T-helper 1 cell (primary cell): ENCODE measurements around the gene SERPINB7.

Experiments used
- DNase-seq, 5 donors: peaks; one replicate each; pipeline ENCODE4 v3.0.0-alpha.2; 2012 to 2020

The SERPINB7 gene

GRCh38 chr18:63788447-63789096 lies 13.4 kb downstream of the SERPINB7 start:
- DNase-seq = peak in 1 of 5 donors; percentile 74

DNA sequence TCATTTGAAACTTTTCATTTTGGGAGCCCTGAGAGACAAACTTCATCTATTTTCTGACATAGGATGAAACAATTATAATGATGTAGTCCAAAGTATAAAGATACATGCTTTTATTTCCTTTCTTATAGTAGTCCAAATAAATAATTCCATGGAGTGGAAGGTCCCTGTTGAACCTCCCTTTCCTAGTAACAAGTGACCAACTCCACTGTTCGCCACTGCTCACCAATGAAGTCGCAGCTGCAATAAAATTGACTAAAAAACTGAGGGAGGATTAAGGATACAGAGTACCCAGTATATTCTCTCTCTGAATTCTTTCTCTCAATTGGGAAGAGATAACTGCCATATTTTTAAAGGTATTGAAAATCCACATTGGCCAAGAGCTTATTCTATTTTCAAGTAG lies 14.1 kb downstream of the SERPINB7 start:
- no peak for DNase-seq

- DNase-seq = no peak
Measured at GRCh38 chr18:63795606-63796005, 20.4 kb downstream of the SERPINB7 start.

DNA sequence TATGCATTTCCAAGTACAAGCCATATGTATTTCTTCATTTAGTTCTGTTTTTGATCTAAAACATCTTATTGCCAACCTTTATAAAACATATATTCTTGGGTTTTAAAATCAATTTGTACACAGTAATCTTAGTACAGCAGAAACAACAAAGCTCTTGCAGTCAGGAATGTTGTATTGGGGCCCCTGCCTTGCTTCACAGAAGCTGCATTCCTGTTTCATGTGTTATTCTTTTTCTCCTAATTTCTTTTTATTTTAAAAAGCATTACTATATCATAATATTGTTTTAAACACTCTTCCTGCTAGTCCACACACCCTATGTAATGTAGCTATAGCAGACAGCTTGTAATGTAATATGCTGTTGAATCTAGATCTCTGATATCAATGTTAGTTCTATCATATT lies 24.0 kb downstream of the SERPINB7 start:
- no peak for DNase-seq

- DNase-seq = no peak
Measured at GRCh38 chr18:63801343-63801742, 26.1 kb downstream of the SERPINB7 start.

- DNase-seq = no peak
Measured at GRCh38 chr18:63808125-63808524, 32.9 kb downstream of the SERPINB7 start.

DNA sequence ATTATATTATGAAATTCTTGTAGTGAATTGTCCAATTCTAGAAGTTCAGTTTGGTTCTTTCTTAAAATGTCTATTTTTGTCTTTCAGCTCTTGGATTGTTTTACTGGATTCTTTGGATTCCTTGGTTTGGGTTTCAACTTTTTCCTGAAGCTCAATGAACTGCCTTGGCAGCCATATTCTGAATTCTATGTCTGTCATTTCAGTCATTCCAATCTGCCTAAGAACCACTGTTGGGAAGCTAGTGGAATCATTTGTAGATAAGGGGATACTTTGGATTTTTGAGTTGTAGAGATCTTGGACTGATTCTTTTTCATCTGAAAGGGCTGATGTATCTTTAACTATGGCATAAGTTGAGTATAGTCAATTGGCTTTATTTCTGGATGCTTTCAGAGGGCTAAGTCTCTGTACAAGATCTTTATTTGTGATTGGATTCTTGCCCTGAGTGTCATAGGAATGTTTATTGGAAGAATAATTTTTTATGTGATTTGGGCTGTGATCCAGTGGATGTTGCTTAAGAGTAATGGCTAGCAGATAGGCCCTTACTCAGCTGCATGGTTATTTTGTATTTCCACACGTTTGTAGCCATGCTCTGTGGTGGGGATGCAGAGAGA lies 42.3 kb downstream of the SERPINB7 start:
- no peak for DNase-seq

- DNase-seq = no peak
Measured at GRCh38 chr18:63818212-63818611, 43.0 kb downstream of the SERPINB7 start.

- DNase-seq = no peak
Measured at GRCh38 chr18:63819786-63820185, 44.6 kb downstream of the SERPINB7 start.

GRCh38 chr18:63820694-63821093 lies 45.5 kb downstream of the SERPINB7 start:
- DNase-seq = no peak

GRCh38 chr18:63823516-63824219 lies 48.5 kb downstream of the SERPINB7 start:
- peak in 1 of 5 donors; percentile 13 for DNase-seq

DNA sequence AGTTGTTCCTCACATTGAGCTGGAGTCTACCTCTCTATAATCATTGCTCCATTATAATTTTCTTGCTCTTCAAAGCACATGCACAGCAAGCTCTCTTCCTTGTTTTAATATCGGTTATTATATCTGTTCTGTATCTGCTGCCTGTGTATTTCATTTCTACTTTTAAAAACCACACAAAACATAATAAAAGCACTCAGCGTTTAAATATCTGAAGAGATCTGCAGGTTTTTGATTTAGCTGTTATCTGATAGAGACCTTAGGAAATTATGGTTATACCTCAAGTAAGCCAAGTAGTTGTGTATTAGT lies 49.0 kb downstream of the SERPINB7 start:
- no peak for DNase-seq

DNA sequence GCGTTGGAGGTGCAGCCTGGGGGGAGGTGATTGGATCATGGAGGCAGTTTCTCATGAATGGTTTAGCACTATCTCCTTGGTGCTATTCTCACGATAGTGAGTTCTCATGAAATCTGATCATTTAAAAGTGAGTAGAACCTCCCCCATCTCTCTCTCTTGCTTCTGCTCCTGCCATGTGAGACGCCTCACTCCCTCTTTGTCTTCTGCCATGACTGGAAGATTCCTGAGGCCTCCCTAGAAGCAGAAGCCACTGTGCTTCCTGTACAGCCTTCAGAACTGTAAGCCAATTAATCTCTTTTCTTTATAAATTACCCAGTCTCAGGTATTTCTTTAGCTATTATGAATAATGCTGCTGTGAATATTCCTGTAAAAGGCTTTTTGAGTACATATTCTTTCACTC lies 52.9 kb downstream of the SERPINB7 start:
- no peak for DNase-seq

DNA sequence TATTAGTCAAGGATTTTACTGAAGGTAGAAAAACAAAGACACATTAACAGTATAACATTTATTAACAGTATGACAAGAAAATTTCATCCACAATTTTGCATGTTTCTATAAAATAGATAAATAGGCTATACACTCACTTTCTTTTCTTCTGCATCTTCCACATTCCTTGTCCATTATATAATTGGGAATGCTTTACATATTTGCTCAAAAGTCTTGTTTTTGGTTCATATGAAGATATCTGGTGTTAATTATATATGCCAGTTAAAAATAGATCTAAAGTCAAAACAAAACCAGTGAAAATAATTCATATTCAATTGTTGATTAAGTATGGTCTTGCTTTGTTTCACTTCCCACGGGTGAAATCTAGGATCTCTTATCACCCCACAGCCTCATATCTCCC lies 53.4 kb downstream of the SERPINB7 start:
- DNase-seq = no peak

DNA sequence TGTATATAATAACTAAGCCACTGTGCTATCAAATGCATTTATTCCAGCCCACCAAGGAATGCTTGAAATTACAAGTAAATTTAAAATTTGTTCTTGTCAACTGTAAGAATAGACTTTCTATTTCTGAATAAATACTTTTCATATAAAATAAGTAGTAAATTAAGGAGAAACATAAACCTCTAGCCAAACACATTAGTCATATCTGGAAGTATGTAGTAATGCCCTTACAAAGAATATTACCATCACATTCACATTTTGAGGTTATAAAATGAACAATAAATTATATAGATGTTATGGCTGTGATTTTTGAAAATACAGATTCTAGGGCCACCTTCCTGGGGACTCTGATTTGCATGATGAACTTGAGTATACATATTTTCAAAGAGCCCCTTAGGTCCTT lies 54.7 kb downstream of the SERPINB7 start:
- no peak for DNase-seq

DNA sequence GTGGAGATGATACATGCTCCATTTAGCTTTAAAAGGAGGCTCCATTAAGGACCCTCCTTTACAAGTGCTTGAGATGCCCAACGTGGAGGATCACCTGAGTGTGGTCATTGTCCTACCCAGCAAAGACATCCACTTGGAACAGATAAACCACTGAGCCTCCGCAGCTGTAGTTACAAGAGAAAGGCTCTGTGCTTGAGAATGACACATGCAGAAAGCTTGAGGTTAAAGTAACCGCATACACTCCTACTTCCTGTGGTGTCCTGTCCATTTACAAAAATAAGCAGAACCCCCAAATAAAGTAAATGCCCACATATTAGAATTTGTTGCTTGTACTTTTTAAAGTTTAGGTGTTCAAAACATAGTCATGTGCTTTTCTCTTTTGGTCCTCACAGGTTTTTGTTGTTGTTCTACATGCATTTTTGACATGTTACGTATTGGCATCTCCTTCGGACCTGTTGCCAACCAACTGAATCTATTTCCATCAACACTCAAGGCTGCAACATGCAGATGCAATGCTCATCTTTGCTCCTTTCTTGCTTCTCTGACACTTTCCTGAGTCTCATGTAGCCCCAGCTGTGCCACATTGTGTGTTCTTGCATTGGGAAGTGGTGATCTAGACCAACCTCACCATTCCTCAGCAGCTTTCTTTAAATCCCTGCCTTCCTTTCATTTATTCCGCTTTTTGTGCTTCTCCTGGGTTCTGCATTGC lies 56.0 kb downstream of the SERPINB7 start:
- peak in 1 of 5 donors; percentile 18 for DNase-seq

DNA sequence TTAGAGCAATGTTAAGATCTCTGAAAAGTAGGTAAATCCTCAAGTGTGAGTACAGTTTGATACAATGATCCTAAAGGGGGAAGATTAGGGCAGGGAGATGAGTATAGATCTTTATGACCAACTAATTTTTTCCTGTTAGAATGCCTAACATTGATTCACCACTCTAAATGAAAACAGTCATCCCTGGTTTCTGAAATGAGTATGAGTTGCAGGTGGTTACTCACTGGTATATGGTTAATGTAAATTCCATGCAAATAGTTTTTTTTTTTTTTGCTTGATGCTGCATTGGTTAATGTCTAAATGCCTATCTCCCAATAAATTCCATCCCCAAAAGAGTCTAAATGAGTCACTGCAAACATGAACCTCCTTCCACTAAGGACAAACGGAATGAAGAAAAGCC lies 57.3 kb downstream of the SERPINB7 start:
- no peak for DNase-seq

DNA sequence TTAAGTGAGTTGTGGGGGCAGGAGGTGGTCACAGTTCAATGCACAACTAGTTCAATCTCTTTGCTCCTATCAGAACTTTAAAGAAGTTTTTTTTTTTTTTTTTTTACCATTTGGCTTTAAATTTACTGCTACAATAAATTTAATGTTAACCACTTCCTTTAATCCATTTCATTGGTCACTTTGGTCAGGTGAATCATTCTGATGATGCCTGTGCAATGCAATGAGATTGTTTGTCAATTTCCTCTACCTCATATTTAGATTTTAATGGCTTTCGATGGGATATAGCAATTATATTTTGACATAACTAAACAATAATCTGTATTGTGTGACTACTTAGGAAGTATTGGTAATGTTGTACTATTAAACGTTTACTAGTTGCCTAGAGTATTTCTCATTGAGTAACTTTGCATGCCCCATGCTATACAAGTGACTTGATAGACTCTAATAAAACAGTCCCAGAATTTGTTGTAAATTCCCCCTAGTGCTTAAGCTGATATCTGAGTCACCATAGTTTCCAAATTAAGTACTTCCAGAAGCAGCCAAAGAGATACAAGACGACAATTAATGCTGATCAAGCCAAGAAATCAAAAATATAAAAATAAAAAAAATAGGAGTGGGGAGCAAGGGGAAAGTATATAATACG lies 59.4 kb downstream of the SERPINB7 start:
- DNase-seq = no peak

GRCh38 chr18:63836456-63836855 lies 61.2 kb downstream of the SERPINB7 start:
- no peak for DNase-seq

DNA sequence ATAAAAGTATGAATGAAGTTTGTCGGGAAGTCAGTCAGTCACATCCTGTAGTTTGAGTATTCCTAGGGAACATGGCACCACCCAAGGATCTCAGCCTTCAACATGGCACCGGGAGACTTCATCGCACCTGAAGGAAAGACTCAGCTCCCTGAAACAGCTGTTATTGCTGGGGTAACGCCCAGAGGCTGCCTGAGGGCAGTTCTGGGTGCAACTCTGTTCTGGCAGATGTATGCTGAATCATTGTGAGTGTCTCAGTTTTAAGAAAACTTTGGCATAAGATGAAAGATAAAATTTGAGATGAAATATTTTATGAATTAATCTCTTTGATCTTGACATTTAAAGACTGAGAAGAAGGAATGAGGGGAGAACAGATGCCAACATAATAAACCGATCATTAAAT lies 62.4 kb downstream of the SERPINB7 start:
- no peak for DNase-seq

- DNase-seq = no peak
Measured at GRCh38 chr18:63843008-63843407, 67.8 kb downstream of the SERPINB7 start.

GRCh38 chr18:63844254-63844653 lies 69.0 kb downstream of the SERPINB7 start:
- no peak for DNase-seq

DNA sequence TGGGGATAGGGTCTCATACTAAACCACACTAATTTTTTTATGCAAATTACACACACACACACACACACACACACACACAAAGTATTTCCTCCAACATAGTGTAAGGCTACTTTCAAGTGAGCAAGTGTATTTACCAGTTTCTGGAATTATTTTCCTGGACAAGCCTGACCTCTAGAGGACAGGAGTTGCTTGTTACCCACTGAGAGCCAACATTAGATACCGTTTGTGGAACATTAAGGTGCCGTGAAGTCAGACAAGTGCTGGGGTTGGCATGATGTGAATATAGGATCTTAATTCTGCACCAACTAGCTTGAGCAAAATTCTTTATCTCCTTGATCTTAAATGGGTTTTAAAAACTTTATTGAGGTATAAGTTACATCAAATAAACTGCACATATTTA lies 72.9 kb downstream of the SERPINB7 start:
- peak in 1 of 5 donors; percentile 23 for DNase-seq
